ENCODE measurements around the gene ARMC8. TPM values are rescaled to one million over a fixed set of nuclear protein-coding genes. Genes with fewer than 3 reads are reported as not detected.
"Not testable (repeated sequence)": the region's sequence is repeated elsewhere in the genome, so short reads cannot be mapped to it uniquely, and the experiment has no call there.

Gene ARMC8, protein sequence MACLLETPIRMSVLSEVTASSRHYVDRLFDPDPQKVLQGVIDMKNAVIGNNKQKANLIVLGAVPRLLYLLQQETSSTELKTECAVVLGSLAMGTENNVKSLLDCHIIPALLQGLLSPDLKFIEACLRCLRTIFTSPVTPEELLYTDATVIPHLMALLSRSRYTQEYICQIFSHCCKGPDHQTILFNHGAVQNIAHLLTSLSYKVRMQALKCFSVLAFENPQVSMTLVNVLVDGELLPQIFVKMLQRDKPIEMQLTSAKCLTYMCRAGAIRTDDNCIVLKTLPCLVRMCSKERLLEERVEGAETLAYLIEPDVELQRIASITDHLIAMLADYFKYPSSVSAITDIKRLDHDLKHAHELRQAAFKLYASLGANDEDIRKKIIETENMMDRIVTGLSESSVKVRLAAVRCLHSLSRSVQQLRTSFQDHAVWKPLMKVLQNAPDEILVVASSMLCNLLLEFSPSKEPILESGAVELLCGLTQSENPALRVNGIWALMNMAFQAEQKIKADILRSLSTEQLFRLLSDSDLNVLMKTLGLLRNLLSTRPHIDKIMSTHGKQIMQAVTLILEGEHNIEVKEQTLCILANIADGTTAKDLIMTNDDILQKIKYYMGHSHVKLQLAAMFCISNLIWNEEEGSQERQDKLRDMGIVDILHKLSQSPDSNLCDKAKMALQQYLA
- polyA plus RNA-seq (ENCODE audit: insufficient read length in 4 of 4), result 10 to 100 TPM; 41.9 to 51.1 (median 48.6) TPM

DNA sequence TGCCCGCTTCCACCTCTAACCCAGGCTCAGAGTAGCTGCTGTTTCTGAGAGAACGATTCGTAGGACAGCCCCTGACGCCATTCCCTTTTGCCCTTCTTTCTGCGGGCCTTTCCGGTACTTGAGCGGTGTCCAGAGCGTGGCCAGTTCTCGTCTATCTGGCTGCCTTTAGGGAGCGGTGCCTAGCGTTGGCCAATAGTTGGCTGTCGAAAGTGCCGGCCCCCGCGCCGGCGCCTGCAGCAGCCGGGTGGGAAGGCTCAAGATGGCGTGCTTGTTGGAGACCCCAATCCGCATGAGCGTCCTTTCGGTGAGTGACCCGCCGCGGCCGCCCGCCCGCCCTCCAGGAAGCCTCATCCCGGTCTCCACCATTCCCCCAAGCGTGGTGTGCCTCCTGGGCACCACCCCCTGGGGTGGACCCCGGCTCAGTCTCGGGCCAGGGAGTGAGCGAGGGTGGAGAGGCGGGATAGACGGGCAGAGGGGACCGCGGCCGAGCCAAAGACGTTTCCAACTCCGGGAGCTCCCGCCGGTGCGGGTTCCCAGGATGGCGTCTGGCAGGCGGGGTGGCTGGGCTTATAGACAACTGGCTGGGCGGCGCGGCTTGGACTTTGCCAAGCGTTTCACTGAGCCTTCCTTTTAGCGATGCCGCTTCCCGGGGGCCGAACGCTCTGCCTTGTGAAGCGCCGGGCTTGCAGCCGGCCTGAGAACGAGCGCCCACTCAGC lies at the start of gene ARMC8:
Gene ARMC8 (plus strand): TSS at position 6 of the 717 bp plus-strand sequence. CDS start 254 bp downstream, at position 260.
- DNase-seq (ENCODE audit: low read depth in 4 of 4, low spot score in 3 of 4), result peak in 3 of 4 donors; percentile 29 to 90 (median 84)

DNA sequence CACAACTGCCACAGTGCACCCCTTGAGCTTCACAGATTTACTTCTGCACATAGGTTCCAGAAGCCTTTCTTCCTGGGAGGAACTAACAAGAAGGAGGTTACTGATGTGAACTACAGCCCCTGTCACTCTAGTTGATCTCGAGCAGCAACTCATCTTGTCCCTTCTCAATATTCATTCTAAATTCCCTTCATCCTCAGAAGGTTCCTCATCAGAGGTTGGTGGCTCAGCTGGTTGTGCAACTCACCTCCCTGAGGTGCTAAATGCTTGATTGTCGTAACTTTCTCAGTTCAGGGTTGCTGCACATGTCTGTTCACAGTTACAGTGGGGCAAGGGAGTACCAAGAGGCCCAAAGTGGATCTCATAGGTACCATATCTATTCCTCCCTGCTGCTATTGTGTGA lies 49.2 kb upstream of the ARMC8 start:
- no peak for DNase-seq (ENCODE audit: low read depth in 4 of 4, low spot score in 3 of 4)

DNA sequence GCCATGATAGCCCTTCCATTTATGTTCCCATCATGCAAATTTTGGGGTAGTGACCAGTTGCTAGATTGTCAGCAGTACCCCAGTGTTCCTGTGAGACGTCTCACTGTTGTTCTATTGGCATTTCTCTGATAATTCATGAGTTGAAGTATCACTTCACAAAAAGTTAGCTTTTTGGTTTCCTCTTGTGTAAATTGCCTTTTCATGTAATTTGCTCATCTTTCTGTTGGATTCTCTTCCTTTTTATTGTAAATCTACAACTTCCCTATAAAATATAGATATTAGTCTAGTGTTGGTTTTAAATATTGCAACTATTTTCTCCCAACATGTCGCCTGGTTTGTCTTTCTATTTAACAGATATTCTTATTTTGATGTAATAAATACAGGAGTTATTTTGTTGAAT lies 47.4 kb upstream of the ARMC8 start:
- DNase-seq (ENCODE audit: low read depth in 4 of 4, low spot score in 3 of 4), result no peak

DNA sequence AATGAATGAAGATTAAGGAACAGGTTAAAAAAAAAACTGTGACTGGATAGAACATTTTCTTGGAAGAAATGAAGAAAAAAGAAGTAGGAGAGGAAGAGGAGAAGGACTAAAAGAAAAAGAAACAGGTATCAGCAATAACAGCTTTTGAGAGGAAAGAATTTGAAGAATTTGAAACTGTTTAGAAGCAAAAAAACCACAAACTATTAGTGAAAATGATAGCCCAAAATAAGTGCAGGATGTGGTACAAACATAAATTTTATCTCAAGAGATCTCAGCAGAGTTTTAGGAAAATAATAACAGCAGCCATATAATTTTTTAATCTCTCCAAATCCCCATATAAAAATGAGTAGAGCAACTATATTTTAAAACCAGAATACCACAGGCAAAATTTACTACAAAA lies 46.2 kb upstream of the ARMC8 start:
- DNase-seq (ENCODE audit: low read depth in 4 of 4, low spot score in 3 of 4), result no peak

DNA sequence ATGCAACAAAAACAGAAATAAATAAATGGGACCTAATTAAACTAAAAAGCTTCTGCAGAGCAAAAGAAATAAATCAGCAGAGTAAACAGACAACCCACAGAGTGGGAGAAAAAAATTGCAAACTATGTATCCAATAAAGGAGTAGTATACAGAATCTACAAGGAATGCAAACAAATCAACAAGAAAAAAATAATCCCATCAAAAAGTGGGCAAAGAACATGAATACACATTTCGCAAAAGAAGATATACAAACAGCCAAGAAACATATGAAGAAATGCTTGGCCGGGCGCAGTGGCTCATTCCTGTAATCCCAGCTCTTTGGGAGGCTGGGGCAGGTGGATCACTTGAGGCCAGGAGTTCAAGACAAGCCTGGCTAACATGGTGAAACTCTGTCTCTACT lies 44.9 kb upstream of the ARMC8 start:
- not testable (repeated sequence) for DNase-seq (ENCODE audit: low read depth in 4 of 4, low spot score in 3 of 4)

DNA sequence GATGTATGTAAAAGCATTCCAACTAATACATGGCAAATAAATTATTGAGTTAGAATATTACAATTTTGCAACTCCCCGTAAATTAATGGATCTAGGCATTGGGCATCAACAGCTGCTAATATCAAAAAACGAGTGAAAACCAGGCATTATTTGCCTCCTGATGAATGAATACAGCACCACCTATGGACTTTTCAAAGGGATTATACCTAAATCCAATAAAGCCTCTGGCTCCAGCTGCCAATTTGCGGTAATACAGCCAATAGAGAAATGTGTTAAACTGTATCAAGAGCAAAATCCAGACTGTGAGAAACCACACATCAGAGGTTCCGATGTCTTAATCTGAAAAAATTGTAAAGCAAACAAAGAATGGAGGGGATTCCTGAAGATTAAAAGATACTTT lies 38.6 kb upstream of the ARMC8 start:
- DNase-seq (ENCODE audit: low read depth in 4 of 4, low spot score in 3 of 4), result no peak

DNA sequence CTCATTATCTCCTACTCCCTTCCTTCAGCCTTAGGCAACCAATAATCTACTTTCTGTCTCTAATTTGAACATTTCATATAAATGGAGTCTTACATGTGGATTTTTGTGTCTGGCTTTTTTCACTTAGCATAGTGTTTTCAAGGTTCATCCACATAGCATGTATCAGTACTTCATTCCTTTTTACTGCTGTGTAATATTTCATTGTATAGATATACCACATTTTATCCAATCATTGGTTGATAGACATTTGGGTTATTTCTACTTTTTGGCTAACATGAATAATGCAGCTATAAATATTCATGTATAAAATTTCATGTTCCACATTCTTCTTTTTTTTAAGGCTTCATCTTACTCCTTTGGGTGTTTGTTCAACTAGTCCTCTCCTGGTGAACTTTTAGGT lies 32.6 kb upstream of the ARMC8 start:
- DNase-seq (ENCODE audit: low read depth in 4 of 4, low spot score in 3 of 4), result no peak

DNA sequence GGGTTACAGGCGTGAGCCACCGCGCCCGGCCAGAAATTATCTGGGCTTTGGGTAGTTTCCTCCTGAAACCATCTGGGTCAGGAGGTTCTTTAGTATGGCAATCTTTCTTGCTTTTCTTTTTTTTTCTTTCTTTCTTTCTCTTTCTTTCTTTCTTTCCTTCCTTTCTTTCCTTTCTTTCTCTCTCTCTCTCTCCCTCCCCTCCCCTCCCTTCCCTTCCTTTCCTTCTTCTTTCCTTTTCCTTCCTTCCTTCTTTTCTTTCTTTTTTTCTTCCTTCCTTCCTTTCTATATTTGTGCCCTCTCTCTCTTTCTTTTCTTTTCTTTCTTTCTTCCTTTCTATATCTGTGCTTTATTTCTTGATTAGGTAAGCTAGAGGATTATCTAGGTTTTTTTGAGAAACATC lies 29.4 kb upstream of the ARMC8 start:
- no peak for DNase-seq (ENCODE audit: low read depth in 4 of 4, low spot score in 3 of 4)

DNA sequence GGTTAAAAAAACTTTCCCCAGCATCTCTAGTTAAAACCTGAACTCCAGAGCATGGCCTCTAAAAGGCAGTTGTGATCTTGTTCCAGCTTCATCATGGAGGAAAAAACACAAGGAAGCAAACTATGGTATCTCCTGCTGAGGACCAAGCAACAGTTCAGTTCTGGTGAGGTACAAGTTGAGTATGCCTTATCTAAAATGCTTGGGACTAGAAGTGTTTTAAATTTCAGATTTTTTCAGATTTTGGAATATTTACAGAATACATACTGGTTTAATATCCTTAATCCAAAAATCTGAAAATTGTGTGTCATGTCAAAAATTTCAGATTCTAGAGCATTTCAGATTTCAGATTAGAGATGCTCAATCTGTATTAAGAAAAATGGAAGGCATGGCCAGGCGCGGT lies 22.0 kb upstream of the ARMC8 start:
- no peak for DNase-seq (ENCODE audit: low read depth in 4 of 4, low spot score in 3 of 4)

DNA sequence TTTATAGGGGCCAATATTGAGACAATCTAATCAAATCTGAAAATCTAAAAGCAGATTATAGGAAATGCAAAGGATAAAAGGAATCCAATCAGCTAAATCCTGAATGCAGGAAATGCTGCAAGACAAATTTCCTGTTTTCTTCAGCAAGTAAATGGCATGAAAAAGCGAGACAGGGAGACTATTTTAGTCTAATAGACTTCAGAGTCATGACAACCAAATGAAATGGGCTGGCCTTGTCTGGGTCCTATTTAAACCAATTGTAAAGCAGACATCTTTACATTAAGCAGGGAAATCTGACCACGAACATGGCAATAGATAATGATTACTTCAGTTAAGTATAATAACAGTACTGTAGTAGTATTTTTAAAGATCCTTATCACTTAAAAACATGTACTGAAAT lies 14.5 kb upstream of the ARMC8 start:
- DNase-seq (ENCODE audit: low read depth in 4 of 4, low spot score in 3 of 4), result no peak

DNA sequence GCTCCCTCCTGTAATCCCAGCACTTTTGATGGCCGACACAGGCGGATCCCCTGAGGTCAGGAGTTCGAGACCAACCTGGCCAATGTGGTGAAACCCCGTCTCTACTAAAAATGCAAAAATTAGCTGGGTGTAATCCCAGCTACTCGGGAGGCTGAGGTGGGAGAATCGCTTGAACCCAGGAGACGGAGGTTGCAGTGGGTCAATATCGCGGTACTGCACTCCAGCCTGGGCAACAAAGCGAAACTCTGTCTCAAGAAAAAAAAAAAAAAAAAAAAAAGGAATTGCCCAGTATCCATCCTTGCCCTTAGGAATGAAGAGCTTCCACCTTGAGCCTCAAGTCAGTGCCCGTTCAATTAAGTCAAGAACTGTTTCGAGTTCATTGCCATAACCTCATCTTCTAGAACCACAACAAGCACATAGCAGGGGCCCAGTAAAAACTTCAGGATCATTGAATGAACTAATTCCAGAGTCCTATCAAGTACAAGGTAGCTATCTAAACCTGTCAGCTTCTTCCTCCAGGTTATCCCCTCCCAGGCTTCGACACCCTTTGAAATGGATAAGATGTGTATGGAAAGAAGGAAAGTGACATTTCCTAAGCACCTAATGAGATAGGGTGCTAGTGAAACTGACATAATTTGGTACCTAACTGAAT lies 13.2 kb upstream of the ARMC8 start:
- DNase-seq (ENCODE audit: low read depth in 4 of 4, low spot score in 3 of 4), result no peak

DNA sequence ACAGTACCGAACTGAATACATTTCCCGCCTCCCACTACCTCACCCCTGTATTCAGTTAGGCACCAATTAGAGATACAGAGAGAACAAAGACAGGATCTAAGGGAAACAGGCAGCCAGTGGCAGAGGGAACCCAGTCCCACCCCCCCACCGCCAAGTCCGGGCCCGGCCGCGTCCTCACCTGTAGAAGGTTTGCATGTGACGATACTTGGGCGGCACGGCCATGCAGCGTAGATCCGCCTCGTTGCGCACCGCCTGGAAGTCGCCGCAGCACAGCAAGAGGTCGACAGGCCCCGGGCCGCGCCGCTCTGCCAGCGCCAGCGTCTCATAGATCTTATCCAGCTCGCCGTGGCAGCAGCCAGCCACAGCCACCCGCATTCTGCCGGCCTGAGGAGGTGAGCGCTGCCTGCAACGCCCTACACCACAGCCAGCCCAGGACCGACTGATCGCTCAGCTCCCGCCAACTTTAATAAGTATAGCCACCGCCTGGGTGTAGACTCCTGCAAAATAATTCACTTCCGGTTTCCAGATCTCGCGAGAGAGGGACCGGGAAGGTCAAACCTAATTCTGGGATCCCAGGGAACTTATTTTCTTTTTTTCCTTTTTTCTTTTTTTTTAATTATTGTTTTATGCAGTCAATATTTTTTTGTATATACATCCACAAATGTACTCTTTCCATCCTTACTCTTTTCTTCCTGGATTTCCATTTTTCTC lies 12.5 kb upstream of the ARMC8 start, which contains the start of gene DBR1:
Gene DBR1 (minus strand): TSS at position 501 of the 711 bp plus-strand sequence. CDS start 126 bp downstream, at position 375.
- DNase-seq (ENCODE audit: low read depth in 4 of 4, low spot score in 3 of 4), result peak; percentile 78 to 83 (median 78)

DNA sequence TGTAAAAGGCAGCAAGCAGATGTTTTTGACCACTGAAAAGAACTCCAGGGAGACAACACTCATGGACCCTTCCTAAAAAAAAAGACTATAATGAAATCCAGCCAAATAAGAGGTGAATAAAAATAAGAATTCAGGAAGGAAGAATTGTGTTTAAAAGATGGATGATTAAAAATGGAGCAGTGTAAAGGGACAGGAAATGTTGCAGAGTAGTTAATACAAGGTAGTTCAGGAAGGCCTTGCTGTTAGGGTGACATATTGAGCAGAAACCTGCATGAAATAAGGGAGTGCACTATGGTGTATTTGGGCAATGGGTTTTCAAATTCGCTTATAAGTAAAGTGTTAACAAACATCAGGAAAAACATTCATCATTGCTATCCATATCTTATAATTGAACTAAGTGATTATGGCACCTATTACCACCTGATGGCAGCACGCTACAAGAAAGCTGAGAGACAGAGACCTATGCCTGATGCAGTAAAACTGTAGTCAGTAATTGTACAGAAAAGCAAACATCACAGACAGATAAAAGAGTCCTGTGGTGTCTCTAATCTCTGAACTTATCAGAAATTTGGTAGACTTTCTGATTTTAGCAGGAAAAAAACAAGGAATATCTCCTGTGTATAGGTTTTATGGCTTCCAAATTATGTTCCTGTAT lies 6.6 kb upstream of the ARMC8 start:
- DNase-seq (ENCODE audit: low read depth in 4 of 4, low spot score in 3 of 4), result no peak

DNA sequence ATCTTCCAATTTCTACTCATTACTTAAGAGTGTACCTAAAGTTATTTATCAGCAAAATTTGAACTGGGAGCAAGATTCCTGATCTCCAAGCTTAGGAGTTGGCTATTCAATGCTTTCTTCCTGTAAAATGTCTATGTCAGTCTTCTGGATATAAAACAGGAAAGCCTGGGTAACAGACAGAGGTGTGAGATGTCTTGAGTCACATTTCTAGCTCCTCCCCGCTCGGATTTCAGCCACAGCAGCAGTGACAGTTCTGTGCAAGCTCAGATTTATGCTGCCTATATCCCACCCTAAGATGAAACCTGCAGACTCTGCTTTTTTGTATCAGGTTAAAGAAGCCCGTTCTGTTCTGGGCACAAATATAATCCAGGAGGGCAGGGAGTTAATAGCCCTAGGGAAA lies 2.1 kb upstream of the ARMC8 start:
- no peak for DNase-seq (ENCODE audit: low read depth in 4 of 4, low spot score in 3 of 4)

DNA sequence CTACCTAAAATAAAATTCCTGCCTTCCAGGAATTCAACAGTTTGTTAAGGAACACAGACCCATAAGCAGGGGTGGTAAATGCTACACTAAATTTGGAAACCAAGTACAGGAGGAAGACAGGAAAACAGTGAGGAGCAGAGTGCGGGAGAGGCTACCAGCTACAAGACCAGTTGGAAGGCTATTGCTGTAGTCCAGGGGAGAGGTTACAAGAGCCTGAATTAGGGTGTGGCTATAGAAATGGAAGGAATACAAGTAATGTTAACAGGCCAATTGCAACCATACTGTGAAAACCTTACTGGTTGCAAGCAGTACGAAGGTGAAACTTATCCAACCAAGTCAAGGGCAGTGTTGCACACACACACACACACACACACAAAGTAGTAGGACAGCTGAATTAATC lies 880 bp upstream of the ARMC8 start:
- DNase-seq (ENCODE audit: low read depth in 4 of 4, low spot score in 3 of 4), result no peak

DNA sequence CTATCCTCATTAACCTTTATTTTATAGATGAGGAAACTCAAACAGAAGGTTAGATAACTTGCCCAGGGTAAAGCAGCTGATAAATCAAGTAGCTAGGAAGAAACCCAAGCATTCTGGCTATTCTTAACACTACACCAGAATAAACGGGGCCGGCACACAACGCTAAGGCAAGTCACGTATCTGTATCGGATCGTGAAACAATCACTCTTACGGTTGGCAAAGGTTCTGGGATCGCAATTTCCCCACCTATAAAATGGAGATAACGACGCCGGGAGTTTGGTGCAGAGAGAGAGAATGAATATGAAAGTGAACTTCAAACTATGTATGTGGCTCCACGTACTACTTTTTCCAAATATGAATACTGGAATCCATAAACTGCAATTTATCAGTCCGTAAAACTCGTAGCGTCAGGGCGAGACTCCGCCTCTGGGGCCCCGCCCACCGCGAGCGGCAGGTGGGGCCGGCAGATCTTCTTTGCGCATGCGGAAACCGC lies 252 bp upstream of the ARMC8 start:
- peak in 2 of 4 donors; percentile 81 to 82 for DNase-seq (ENCODE audit: low read depth in 4 of 4, low spot score in 3 of 4)

DNA sequence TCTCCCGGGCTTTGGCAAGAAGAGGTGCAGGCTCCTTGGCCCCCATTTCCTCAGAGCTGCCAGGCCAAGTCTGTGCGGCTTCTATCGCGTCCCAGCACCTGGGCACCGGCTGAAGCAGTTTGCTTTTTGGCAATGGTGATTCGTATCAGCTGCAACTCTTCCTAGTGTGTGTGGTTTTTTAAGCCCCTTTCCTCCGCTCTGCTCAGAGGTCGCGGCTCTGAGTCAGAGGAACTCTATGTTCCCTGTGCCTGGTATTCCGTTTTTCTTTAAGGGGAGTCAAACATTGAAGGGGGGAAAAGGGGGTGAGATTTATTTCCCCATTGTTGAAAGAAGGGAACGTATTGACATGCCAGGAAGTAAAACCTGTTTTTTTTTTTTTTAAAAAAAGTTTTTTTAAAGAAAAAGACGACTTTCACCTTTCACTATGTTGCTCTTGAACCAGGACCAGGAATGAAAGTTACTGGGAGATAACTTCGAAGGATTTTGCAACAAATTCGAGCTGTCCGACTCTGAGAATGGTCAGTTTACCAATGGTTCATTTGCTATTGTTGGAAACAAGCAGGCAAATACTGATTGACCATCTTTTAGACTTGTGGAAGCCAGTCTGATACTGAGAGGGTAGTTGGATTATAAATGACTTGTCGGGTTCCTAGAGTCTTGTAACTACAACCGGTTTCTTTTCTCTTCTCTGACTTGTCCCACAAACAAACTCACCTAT lies 1.1 kb downstream of the ARMC8 start:
- peak in 1 of 4 donors; percentile 20 for DNase-seq (ENCODE audit: low read depth in 4 of 4, low spot score in 3 of 4)

DNA sequence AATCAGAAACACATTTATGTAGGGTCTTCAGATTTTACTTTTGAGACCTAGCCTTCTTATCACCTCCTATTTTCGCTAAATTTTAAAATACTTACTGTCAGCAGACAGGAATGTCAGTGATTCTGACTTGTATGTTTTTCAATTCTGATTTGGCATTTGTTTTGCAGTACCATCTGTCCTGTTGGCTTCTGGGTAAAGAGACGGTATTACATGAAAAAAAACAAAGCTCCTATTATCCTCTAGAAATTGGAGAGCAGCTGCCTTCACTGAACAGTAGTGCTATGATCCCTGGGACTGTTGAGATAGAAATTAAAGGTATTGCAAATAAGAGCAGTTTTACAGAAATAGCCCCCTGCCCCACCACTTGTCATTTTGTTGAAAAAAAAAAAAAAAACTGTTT lies 8.4 kb downstream of the ARMC8 start:
- DNase-seq (ENCODE audit: low read depth in 4 of 4, low spot score in 3 of 4), result no peak

DNA sequence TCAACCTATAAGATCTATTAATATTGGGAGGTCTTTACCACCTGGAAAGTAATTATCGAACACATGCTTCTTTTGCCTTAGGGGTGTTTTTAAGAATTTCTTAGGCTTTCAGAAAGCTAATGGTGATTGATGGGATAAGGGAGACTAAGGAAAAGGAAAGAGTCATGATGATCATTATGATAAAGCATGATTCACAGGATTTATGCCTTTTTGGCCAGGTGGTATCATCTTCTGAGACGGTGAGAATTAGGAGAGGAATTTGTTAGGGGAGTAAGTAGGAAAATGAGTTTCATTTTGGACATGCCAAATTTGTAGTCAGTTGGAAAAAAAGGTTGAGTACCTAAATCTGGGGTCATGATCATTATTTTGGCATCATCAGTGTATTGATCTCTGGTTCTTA lies 8.9 kb downstream of the ARMC8 start:
- no peak for DNase-seq (ENCODE audit: low read depth in 4 of 4, low spot score in 3 of 4)

Data from right renal pelvis (tissue), 4 donors.